MCF 10A (cell line): ENCODE results near the gene SNX1. TPM values are rescaled to one million over a fixed set of nuclear protein-coding genes. Genes with fewer than 3 reads are reported as not detected.
A peak's percentile ranks its signal among the peaks of the same experiment; 100 is the strongest.

Experiments
- BruUV-seq: library from RNA; stranded (reverse); fragments of 400-500 nt; replicated peaks from 2 replicates; lab custom pipeline; 2021; lab: Mats Ljungman, UMichigan
- CTCF ChIA-PET: fragments of 300-600 bp; sonication (Branson Sonifier 250); formaldehyde crosslinking; extraction: SDS; loops from one replicate; lab custom pipeline; 2021; ENCODE audit warnings: antibody characterized with exemption, inconsistent platforms; lab: Yijun Ruan, JAX
- POLR2A ChIA-PET: fragments of 300-600, 350-650 bp; sonication (Branson Sonifier 250); formaldehyde crosslinking; extraction: SDS; loops from one replicate; lab custom pipeline; 2020; ENCODE audit warnings: antibody characterized with exemption, inconsistent platforms; lab: Yijun Ruan, JAX
- DNase-seq: peaks from one replicate; pipeline ENCODE4 v3.0.0-alpha.2; 2018; ENCODE audit not compliant: unreplicated experiment
- H3K27ac Mint-ChIP-seq: one replicate; pipeline ENCODE4 v1.8.0; 2022; ENCODE audit warnings: mild to moderate bottlenecking, low read depth, mixed read lengths; ENCODE audit not compliant: unreplicated experiment
- H3K27me3 Mint-ChIP-seq: one replicate; pipeline ENCODE4 v1.8.0; 2022; ENCODE audit warnings: mixed read lengths; ENCODE audit not compliant: insufficient read depth, unreplicated experiment
- H3K36me3 Mint-ChIP-seq: one replicate; pipeline ENCODE4 v1.8.0; 2022; ENCODE audit warnings: mild to moderate bottlenecking, moderate library complexity, mixed read lengths; ENCODE audit not compliant: insufficient read depth, unreplicated experiment
- H3K4me1 Mint-ChIP-seq: one replicate; pipeline ENCODE4 v1.8.0; 2022; ENCODE audit warnings: mixed read lengths; ENCODE audit not compliant: insufficient read depth, unreplicated experiment
- H3K4me3 Mint-ChIP-seq: one replicate; pipeline ENCODE4 v1.8.0; 2022; ENCODE audit warnings: mild to moderate bottlenecking, moderate library complexity, mixed read lengths; ENCODE audit not compliant: unreplicated experiment
- H3K9me3 Mint-ChIP-seq: one replicate; pipeline ENCODE4 v1.8.0; 2022; ENCODE audit warnings: mixed read lengths; ENCODE audit not compliant: unreplicated experiment
- CTCF ChIP-seq: fragments of 200-600 bp; IDR thresholded peaks from one replicate; pipeline ENCODE4 v1.8.0; 2022; ENCODE audit warnings: antibody characterized with exemption, mild to moderate bottlenecking; ENCODE audit not compliant: unreplicated experiment
- intact Hi-C: fragments of 100-400 bp; cut with micrococcal nuclease; formaldehyde crosslinking; loops from 2 replicates; pipeline ENCODE4 v1.14.1; 2022
- total RNA-seq: library from RNA; stranded (reverse); gene quantifications from 2 replicates; pipeline ENCODE4 v1.2.3, GENCODE V29; 2022

SNX1 gene
- total RNA-seq, 1 experiment from 2014 or later, result 70.2 TPM

GRCh38 chr15:64082757-64083156 is 13.0 kb upstream of the SNX1 start:
- no peak overlapping the region for H3K27ac Mint-ChIP-seq
- POLR2A ChIA-PET, result interaction anchor here (1.4 to 1.8 kb wide), 3 partner anchors 10 to 12 kb away, joined by 5 to 6 read pairs (median 5); partner anchors contain the start of gene CIAO2A
- no peaks in the 10 kb centered on the region for H3K4me1 Mint-ChIP-seq
- no TSS peak for BruUV-seq
- peaks cover 45% of the 10 kb centered on the region for H3K36me3 Mint-ChIP-seq
- H3K4me3 Mint-ChIP-seq, result no peak overlapping the region
- no peaks in the 10 kb centered on the region for H3K9me3 Mint-ChIP-seq
- no peaks in the 10 kb centered on the region for H3K27me3 Mint-ChIP-seq
- TF ChIP-seq CTCF, result no peak
- intact Hi-C loops, result no loop called here
- CTCF ChIA-PET, result interaction anchor here (0.7 to 1.5 kb wide), 2 partner anchors 11 to 15 kb away, joined by 4 to 5 read pairs; no protein-coding TSS in a partner anchor
- no peak for DNase-seq

- Mint-ChIP-seq H3K9me3 (no peaks in the 10 kb centered on the region), H3K4me3 (no peak overlapping the region), H3K27me3 (no peaks in the 10 kb centered on the region), H3K27ac (peak overlapping the region; percentile 14), H3K36me3 (peaks cover 59% of the 10 kb centered on the region), H3K4me1 (peaks cover 20% of the 10 kb centered on the region)
- intact Hi-C loops, result no loop called here
- BruUV-seq, result no TSS peak
- ChIA-PET POLR2A (interaction anchor here (0.6 to 0.9 kb wide), 2 partner anchors 9 to 372 kb away, joined by 3 read pairs; no protein-coding TSS in a partner anchor), CTCF (interaction anchor here (0.6 to 1.9 kb wide), 3 partner anchors 21 to 1323 kb away, joined by 3 to 4 read pairs (median 4); no protein-coding TSS in a partner anchor)
- TF ChIP-seq CTCF, result no peak
- no peak for DNase-seq
Measured at GRCh38 chr15:64089543-64090280, 6.1 kb upstream of the SNX1 start.

GRCh38 chr15:64090527-64090926 is 5.3 kb upstream of the SNX1 start:
- ChIA-PET POLR2A (interaction anchor here (0.6 kb wide), 1 partner anchor 371 kb away, joined by 3 read pairs; no protein-coding TSS in a partner anchor), CTCF (interaction anchor here (1.9 kb wide), 1 partner anchor 21 kb away, joined by 4 read pairs; no protein-coding TSS in a partner anchor)
- Mint-ChIP-seq H3K36me3 (peaks cover 56% of the 10 kb centered on the region), H3K9me3 (no peaks in the 10 kb centered on the region), H3K27ac (peak overlapping the region; percentile 14), H3K4me3 (no peak overlapping the region), H3K27me3 (no peaks in the 10 kb centered on the region), H3K4me1 (peaks cover 20% of the 10 kb centered on the region)
- BruUV-seq, result no TSS peak
- TF ChIP-seq CTCF, result no peak
- no peak for DNase-seq
- intact Hi-C loops, result no loop called here

- Mint-ChIP-seq H3K4me3 (peak overlapping the region; percentile 92), H3K9me3 (no peaks in the 10 kb centered on the region), H3K4me1 (peaks cover 20% of the 10 kb centered on the region), H3K27me3 (no peaks in the 10 kb centered on the region), H3K36me3 (peaks cover 50% of the 10 kb centered on the region), H3K27ac (peak overlapping the region; percentile 96)
- ChIA-PET CTCF (interaction anchor here (0.5 to 1.7 kb wide), 3 partner anchors 16 to 63 kb away, joined by 3 to 7 read pairs (median 3); no protein-coding TSS in a partner anchor), POLR2A (interaction anchor here (0.5 to 4.9 kb wide), 11 partner anchors 9 to 853 kb away, joined by 3 to 64 read pairs (median 5); partner anchors contain the start of gene PPIB)
- no peak for TF ChIP-seq CTCF
- BruUV-seq, result no TSS peak
- DNase-seq, result peak; percentile 22
- intact Hi-C loops, result no loop called here
Measured at GRCh38 chr15:64092075-64092820, 3.5 kb upstream of the SNX1 start.
